ENCODE data around the gene WFDC1. TPM values are rescaled to one million over a fixed set of nuclear protein-coding genes. Genes with fewer than 3 reads are reported as not detected.
A peak's percentile ranks its signal among the peaks of the same experiment; 100 is the strongest.

WFDC1 gene
- total and polyA plus RNA-seq, 8 donors: 0.09 to 2.6 (median 0.39) TPM; not detected in 2

- no peaks in the 10 kb centered on the region for H3K4me1 ChIP-seq
- no peaks in the 10 kb centered on the region for H3K36me3 ChIP-seq
- H3K9me3 ChIP-seq: no peaks in the 10 kb centered on the region
- 24 to 32% methylated on average over 4 of the region's 4 CpGs for WGBS, 2 donors
- H3K4me3 ChIP-seq: no peak overlapping the region
- peak in 3 of 4 donors; percentile 60 to 82 (median 78) for ATAC-seq
- peaks cover 0 to 4% (median 0%) of the 10 kb centered on the region in 4 donors for H3K27me3 ChIP-seq
- FAIRE-seq: no peak
- no peak overlapping the region for H3K27ac ChIP-seq
- intact Hi-C loops (cut with DNase I): no loop called here
- no peak for TF ChIP-seq CTCF (IDR thresholded peaks at IDR 0.05)
- peak in 2 of 6 donors; percentile 6 to 17 for DNase-seq
These were observed 28.2 kb upstream of the WFDC1 start for GRCh38 chr16:84266451-84266850.

- Histone ChIP-seq H3K4me1 (no peaks in the 10 kb centered on the region), H3K27ac (no peak overlapping the region), H3K27me3 (peaks cover 0 to 4% (median 0%) of the 10 kb centered on the region in 4 donors), H3K4me3 (no peak overlapping the region), H3K36me3 (no peaks in the 10 kb centered on the region), H3K9me3 (no peaks in the 10 kb centered on the region)
- TF ChIP-seq CTCF (IDR thresholded peaks at IDR 0.05): no peak
- intact Hi-C loops (cut with DNase I): no loop called here
- no peak for DNase-seq
- WGBS, 2 donors: 68 to 72% methylated on average over 4 of the region's 4 CpGs
- no peak for ATAC-seq
- no peak for FAIRE-seq
These were observed 27.3 kb upstream of the WFDC1 start for GRCh38 chr16:84267380-84267779.

GRCh38 chr16:84268291-84269040, 26.2 kb upstream of the WFDC1 start:
- TF ChIP-seq CTCF (IDR thresholded peaks at IDR 0.05): no peak
- no peak overlapping the region for H3K27ac ChIP-seq
- H3K36me3 ChIP-seq: no peaks in the 10 kb centered on the region
- ATAC-seq (no peak), DNase-seq (no peak), FAIRE-seq (no peak)
- H3K4me3 ChIP-seq: no peak overlapping the region
- H3K27me3 ChIP-seq: peaks cover 0 to 4% (median 0%) of the 10 kb centered on the region in 4 donors
- H3K4me1 ChIP-seq: no peaks in the 10 kb centered on the region
- WGBS, 2 donors: 28 to 29% methylated on average over 18 of the region's 18 CpGs
- H3K9me3 ChIP-seq: no peaks in the 10 kb centered on the region
- intact Hi-C loops (cut with DNase I): no loop called here

- ATAC-seq: no peak
- Histone ChIP-seq H3K27ac (no peak overlapping the region), H3K9me3 (no peaks in the 10 kb centered on the region), H3K36me3 (no peaks in the 10 kb centered on the region), H3K4me1 (no peaks in the 10 kb centered on the region), H3K4me3 (no peak overlapping the region), H3K27me3 (peaks cover 0 to 4% (median 0%) of the 10 kb centered on the region in 4 donors)
- intact Hi-C loops (cut with DNase I): no loop called here
- 71 to 81% methylated on average over 9 of the region's 9 CpGs for WGBS, 2 donors
- TF ChIP-seq CTCF (IDR thresholded peaks at IDR 0.05): no peak
- DNase-seq: no peak
- FAIRE-seq: no peak
These were observed 24.6 kb upstream of the WFDC1 start for GRCh38 chr16:84270071-84270470.

GRCh38 chr16:84270531-84270930, 24.1 kb upstream of the WFDC1 start:
- H3K27ac ChIP-seq: no peak overlapping the region
- ATAC-seq: no peak
- FAIRE-seq: no peak
- H3K36me3 ChIP-seq: no peaks in the 10 kb centered on the region
- no peak for TF ChIP-seq CTCF (IDR thresholded peaks at IDR 0.05)
- peaks cover 0 to 5% (median 0%) of the 10 kb centered on the region in 4 donors for H3K27me3 ChIP-seq
- no peaks in the 10 kb centered on the region for H3K9me3 ChIP-seq
- 69 to 75% methylated on average over 10 of the region's 10 CpGs for WGBS, 2 donors
- no peak overlapping the region for H3K4me3 ChIP-seq
- intact Hi-C loops (cut with DNase I): no loop called here
- no peak for DNase-seq
- no peaks in the 10 kb centered on the region for H3K4me1 ChIP-seq
